NCI-H2081 treated with DMSO at 0.1 percent for 48 hours (cell line): ENCODE data around the gene ARHGAP18.

Source experiments
- DNase-seq: peaks from one replicate; lab custom pipeline; 2025; lab: John Stamatoyannopoulos, UW

Gene ARHGAP18

DNA sequence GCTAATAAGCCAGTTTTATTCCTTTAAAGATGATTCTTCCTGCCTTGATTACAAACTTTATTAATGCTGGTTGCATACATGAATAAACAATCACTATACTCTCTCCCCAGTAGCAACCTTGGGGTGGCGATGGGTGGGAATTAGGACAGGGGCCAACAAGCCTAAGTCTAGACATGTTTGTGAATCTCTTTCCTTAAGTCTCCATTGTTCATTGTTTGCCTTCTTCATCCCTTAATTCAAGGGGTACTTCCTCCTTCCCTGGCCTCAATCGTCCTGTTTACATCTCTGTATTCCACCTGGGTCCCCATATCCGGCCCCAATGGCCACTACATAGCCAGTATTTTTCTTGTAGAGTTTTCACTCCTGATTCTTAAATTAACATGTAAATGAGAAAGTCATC is 66.0 kb downstream of the ARHGAP18 start:
- DNase-seq = no peak

DNA sequence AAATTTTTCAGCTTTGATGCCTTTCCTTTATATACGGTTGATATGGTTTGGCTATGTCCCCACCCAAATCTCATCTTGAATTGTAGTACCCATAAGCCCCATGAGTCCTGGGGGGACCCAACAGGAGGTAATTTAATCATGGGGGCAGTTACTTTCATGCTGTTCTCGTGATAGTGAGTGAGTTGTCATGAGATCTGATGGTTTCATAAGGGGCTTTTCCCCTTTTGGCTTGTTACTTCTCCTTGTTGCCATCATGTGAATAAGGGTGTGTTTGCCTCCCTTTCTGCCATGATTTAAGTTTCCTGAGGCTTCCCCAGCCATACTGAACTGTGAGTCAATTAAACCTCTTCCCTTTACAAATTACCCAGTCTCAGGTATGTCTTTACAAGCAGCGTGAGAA is 66.8 kb downstream of the ARHGAP18 start:
- DNase-seq = no peak

DNA sequence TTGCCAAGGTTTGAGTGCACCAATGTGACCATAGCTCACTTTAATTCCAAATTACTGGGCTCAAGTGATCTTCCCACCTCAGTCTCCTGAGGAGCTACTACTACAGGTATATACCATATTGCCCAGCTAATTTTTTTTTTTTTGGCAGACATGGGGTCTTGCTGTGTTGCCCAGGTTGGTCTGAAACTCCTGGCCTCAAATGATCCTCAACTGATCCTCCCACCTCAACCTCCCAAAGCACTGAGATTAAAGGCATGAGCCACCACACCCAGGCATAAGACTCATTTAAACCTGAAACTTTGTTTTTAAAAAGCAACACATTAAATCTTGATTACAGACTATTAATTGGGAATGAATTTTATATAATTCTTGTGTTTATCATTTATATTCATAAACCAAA is 67.7 kb downstream of the ARHGAP18 start:
- no peak for DNase-seq

DNA sequence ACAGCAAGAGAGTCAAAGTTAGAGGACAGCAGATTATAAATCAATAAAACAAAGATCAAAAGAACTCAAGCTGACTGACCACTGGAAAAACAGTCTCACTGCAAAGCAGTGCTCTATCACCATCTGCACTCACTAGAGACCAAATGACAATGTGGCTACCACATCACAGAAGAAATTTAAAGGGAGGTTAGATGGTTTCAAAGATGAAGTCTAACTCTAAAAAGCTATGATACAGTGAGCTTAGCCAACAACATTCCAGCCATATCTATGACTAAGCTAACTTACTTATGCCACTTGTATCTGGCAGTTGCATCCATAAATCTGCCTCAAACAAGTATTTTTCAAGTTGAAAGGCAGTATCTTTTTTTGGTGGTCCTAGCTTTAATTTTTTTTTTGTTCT is 68.6 kb downstream of the ARHGAP18 start:
- DNase-seq = no peak

DNA sequence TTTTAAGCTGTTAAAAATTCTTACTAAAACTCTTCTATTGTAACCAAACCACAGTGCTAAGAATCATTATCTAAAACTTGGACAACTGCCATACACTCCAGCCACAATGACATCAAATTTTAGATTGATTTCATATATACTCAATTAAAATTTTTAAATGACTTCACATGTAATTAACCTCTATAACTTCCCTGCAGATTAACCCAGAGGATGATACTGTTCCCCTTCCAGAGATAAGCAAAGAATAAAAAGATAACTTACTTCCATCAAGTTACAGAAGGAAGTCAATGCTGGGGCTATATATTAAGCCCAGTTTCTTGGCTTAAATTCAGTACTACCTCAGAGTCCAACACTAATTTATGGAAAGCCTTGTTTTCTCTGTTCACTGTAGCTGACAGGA is 71.3 kb downstream of the ARHGAP18 start:
- no peak for DNase-seq

DNA sequence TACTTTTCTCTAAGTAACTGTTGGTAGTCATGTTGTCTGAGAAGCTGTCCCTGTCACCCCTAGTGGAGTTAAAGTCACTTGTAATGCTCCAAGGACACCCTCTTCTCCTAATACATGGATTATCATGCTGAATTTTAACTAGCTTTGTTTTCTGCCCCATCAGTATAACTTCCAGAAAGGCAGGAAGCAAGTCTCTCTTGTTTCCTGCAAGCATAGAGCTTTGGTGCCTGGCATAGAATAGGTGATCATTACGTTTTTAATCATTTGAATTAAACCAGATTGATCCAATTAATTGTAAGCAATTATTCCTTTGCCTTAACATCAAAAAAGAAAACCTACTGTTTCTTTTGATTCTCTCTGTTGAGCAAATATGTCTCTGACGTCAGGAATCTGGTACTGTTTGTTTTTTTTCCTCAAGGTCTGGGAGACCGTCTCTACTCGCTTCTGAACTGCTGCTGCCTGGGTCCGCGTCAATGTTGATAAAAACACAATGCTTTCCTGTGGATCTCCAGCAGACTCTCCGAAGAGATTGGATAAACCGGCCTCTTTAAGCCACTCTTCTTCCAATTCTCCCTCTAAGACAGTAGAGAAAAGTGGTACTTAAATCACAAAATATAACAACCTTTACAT is 71.8 kb downstream of the ARHGAP18 start:
- DNase-seq = no peak

DNA sequence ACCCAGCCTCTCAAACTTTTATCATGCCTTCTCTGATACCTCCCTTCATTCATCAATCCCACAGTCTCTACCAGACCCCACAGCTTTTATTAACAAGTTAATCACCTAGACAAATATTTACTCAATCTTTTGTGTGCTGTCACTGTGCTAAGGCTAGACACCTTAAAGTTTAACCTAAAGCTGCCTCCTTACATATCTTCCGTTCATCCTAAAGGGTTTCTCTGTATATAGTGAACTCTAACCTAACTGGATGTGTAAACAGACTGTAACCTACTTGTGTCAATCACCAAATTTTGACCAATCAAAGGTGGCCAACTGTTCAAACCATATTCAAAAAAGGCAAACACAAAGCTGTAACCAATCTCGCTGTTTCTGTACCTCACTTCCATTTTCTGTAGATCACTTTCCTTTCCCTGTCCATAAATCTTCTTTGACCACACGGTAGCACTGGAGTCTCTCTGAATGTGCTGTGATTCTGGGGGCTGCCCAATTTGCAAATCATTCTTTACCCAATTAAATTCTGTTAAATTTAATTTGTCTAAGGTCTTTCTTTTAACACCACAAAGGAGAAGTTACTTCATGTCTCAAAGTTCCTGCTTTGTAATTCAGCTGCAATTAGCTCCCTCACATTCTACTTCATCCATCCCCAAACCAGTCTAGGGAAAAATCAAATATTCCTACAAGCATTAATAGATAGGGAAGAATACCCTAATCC is 72.5 kb downstream of the ARHGAP18 start:
- DNase-seq = no peak

DNA sequence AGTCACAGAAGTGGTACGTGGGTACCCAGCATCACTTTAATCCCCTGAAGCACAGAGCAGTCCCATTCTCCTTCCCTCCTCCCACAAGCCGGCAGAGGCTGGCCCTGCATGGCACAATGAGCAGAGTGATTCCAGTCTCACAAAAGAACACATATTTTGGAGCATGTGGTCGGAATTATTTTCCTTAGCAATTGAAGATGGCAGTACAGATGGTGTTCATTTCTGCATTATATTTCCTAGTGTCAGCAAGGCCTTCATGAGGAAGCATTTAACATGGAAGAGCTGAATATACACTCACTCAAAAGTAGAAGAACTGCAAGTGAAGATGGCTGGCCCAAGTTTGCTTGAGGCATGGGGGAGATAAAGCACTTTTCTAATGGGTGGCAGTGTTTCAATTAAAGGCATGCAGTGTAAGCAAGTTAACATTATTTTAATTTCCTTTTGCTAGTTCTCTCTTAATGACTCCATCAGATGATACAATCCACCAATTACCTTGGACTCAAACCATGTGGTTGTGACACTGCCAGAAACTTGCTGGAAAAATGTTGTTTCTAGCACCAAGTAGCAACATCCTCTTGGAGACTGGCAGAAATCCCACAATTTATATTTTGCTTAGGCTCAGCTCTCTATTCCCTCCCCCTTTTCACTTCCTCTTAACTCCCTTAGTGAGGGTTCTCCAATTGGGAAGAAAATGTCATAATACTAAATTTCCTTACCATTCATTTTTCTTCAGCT is 74.4 kb downstream of the ARHGAP18 start:
- DNase-seq = no peak

DNA sequence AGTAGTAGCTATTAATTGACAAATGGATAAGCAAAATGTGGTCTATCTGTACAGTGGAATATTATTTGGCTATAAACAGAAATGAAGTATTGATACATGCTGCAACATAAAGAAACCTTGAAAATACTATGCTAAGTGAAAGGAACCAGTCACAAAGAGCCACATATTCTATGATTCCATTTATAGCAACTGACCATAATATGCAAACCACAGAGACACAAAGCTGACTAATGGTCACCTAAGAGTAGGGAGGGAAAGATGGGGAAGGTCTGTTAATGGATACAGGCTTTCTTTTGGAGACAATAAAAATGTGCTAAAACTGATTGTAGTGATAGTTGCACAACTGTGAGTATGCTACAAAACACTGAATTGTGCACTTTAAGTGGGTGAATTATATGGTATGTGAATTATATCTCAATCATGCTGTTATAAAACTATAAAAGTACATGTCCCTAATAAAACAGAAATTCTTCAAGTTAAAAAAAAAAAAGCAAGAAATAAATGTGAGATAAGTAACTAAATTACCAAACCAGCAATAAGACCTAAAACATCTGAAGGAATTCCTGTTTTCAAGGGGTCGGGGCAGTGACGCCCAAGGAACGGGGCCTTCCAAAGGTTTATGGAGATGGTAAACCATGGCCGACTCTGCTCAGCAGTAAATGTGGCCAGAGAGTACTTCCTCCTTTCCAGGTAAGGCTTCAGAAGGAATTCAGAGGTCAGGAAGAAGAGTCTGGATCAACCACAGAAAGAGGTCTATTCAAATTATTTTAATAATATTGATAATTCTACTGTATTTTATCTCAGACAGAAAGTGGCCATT is 75.4 kb downstream of the ARHGAP18 start:
- DNase-seq = no peak

DNA sequence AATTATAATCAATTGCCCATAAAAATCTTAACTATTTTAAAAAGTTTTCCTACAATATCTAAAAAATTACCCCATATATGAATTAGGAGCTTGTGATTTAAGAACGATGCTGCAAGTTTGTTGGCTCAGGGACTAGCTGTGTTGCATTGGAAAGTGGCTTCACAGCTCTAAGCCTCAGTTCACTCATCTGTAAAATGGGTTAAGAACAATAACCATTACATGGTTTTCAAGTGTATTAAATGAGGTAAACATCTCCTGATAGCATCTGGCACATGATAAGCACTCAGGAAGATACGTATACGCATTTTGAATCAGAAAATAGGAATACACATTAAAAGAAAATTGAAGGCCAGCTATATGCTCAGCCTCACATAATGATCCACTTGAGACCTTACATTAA is 76.4 kb downstream of the ARHGAP18 start:
- DNase-seq = no peak

DNA sequence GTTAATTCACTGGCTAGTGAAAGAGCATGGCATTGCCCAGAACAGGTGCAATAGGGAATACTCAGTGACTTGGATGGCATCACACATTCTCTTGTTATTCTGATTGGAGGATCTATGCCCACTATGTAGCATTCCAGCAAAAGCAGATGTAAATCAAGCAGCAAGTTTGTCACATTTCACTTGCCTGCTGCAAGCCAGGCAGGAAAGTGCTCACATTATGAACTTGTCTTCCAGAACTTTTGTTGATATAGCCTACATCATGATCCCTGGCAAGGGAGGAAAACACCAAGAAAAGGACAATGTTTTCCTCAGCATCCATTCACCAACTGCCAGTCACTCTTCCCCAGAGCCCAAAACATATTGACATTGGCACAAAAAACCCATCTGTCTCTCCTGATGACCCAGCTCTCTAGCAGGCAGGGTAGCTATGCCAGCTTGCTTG is 77.8 kb downstream of the ARHGAP18 start:
- DNase-seq = no peak

DNA sequence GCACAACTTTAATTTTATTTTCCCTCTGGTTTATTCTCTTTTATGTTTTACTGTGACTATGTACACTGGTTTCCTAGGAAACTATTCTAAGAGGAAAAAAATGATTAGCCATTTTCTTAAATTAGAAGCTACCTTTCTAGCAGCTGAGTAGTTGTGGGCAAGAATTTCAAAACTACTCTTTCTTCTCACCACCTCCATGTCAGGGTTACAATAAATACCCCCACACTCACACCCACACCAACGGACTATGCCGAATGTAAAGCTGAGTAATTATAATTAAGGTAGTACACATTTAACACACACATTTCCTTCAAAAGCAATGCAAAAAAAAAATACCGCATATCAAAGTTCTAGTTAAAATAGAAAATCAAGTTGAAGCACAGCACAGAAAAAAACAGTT is 78.9 kb downstream of the ARHGAP18 start:
- DNase-seq = no peak

DNA sequence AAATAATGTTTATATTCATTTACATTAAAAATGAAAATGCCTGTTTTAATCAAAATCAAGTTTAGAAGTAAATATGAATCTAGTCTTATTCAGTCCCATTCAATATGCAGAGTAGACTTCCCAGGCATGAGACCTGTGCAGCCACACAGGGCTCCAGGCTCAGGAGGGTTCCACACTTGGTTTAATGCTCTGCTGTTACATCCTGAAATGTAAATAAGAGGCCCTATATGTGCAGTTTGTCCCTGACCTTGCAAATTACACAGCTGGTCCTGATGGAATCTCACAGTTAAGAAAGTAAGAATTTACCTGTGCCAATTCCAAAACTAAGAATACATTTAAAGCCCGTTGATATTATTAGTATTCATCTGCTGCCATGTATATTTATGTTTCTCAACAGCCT is 79.4 kb downstream of the ARHGAP18 start:
- DNase-seq = no peak

DNA sequence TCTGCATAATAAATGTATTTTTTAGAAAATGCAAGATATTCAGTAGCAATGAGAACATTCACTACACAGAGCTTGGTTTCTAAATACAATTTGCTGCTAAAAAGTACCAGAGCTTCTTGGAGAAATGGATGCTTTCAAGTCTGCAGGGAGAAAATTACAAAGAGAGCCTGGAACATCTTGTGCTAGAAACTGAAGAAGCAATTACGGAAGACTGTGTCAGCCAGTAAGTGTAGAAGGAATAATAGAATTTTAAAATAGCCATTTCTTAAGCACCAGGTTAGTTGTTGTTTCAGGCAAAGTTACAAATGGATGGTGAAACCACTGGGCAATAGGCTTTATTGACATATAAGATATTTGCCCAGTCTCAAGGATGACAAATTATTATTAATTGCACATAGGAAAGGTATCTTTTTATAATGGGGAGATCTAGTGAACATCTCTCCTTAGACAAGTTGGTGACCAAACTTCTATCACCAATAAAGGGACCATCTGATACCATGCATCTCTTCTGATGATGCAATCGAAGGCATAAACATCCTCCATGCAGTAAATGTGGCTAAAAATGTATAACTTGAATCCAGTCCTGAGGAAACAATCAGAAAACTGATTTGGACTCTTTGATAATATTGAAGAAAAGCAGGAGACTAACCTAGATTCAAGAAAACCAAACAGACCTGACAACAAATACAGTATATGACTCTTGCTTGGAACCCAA is 81.7 kb downstream of the ARHGAP18 start:
- DNase-seq = no peak

DNA sequence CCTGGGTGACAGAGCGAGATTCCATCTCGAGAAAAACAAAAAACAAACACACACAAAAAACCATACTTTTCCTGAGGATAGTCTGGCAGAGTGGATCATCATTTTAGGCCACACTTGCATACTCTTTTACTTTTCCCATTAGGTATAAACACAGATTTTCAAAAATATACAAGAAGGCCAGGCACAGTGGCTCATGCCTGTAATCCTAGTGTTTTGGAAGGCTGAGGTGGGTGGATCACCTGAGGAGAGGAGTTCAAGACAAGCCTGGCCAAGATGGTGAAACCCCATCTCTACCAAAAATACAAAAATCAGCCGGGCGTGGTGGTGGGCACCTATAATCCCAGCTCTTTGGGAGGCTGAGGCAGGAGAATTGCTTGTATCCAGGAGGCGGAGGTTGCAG is 85.5 kb downstream of the ARHGAP18 start:
- DNase-seq = no peak

DNA sequence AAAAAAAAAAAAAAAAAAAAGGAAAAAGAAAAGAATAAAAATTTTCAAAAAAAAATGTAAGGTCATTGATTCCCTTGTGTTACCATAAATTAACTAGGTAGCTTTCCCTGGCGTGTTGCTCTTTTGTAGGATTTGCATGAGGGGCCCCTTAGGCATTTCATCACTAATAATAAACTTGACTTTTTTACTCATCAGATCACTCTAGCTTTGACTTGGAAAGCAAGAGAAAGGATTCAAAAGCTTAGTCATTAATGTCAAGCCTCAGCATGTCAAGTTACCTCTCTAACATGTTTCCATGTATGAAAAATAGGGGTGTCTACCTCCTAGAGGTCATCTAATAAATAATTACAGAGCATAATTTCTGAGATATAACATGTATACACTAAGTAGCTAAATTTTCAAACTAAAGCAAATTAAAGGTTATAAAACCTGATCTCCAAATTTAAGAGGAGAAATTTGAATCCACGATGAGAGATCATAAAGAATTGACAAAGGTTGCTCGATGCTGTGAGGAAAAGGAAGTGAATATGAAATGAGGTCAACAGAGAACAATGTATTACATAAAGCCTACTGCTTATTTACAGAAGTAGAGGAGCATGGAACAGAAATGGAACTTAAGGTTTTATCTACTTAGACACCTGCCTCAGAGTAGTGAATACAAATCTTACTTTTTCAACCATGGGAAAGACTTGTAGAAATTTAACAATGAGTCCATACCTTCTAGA is 86.8 kb downstream of the ARHGAP18 start:
- DNase-seq = no peak

DNA sequence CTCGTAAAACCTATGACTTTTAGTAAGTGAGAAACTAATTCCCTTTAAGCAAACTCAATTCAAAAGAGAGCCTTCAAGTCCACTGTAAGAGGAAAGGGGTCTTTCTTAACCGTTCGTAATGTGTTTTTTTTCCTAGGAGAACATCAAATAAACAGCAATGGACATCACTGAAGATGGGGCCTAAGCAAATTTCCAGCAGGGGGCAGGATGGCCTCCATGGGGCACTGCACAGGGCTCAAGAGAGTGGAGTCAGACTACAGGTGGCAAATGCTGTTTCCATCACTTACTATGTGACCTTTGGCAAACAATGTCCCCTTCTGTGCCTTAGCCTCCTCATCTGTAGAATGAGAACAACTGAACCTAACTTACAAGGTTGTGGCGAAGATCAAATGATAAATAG is 88.7 kb downstream of the ARHGAP18 start:
- no peak for DNase-seq

DNA sequence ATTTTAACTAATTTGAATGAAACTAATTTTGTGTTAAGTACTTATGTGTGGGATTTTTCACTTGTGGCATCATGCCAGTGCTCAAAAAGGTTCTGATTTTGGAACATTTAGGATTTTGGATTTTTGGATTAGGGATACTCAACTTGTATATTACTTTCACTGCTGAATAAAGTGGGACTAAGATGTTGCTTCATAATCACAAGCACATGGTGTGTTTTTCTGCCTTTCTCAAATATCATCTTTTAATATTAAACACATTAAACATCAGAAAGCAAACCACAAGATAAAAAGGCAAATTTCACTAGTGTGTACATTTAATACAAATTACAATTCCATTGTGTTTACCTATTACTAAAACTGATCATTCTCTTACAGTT is 89.8 kb downstream of the ARHGAP18 start:
- DNase-seq = no peak

DNA sequence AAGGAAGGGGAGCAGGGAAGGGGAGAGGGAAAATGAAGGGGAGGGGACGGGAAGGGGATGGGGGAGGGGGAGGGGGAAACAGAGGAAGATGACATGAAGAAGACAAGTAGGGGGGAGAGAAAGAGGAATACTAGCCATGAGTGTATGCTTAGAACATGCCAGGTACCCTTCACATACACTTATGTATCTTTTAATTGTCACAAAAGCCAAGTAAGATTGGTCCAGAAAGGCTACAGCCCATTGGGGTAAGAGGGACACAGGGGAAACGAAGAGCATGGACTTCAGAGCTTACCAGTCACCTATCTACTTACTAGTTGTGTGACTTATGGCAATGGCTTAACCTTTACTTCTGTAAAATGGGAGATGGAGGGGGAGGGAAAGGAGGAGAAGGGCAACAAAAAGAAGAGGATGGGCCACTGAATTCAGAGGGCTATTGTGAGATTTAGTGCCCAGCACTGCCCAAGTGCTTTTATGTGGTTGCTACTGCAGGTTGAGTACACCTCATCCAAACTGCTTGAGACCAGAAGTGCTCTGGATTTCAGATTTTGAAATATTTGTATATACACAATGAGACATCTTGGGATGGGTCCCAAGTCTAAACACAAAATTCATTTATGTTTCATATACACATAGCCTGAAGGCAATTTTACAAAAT is 90.3 kb downstream of the ARHGAP18 start:
- DNase-seq = no peak

DNA sequence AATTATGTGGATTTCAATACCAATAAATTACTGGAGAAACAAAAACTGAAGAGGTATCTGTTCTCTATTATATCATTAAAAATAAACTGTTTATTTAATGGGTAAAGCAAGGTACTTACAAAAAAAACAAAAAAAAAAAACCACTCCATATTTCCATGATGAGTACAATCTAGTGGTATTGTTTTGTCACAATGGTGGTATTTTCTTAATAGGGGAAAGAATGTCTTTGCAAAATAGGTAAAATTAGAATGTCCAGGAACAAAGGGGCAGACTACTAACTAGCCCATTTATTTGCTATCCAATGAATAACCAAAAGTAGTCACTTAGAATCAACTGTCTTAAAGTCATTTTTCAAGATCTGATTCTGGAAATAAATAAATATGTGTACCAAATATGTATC is 92.0 kb downstream of the ARHGAP18 start:
- DNase-seq = no peak

DNA sequence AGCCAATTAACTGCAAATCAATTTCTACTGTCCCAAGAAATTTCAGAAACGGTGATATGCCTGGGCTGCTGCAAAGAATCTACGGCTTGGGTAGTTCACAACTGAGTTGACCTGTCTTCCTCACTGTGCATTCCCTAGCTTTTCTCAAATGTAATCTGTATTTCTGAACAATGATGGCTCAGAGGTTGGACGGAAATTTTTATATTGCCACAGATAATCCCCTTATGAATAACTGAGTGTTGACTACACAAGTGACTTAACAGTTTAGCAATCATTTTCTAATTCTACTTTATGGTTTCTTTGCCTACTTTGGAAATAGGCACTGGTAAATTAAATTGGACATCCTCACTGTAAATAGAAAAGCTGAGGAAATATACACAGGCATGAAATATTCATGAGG is 94.5 kb downstream of the ARHGAP18 start:
- no peak for DNase-seq
